ENCODE data around the gene POLR2E. TPM values are rescaled to one million over a fixed set of nuclear protein-coding genes. Genes with fewer than 3 reads are reported as not detected.

The POLR2E gene
- total and polyA plus RNA-seq, 9 of the 15 experiments (the other 6 are each of a cell fraction or from before 2014, with no cell fraction given): 3.4 to 413 (median 244) TPM

- TF ChIP-seq RBM25 (IDR thresholded peaks at IDR 0.05; ENCODE audit: low read depth, low read length, severe bottlenecking) (peak; percentile 97), NFIC (IDR thresholded peaks at IDR 0.05) (peak; percentile 61), ZNF511 (CRISPR knock-in tag; IDR thresholded peaks at IDR 0.05) (0 out of 2 replicates have a peak, but pooled peaks have one; percentile 22), TBP (optimal IDR thresholded peaks at IDR 0.05; ENCODE audit: low read depth, low read length) (peak; percentile 96), HMGXB4 (CRISPR knock-in tag; IDR thresholded peaks at IDR 0.05) (0 out of 2 replicates have a peak, but pooled peaks have one; percentile 40), MYC (IDR thresholded peaks at IDR 0.05; ENCODE audit: low read depth, low read length) (0 out of 2 replicates have a peak, but pooled peaks have one; percentile 16), MYC (CRISPR knock-in tag; IDR thresholded peaks at IDR 0.05; ENCODE audit: borderline replicate concordance, low read depth) (no peak), BRD9 (IDR thresholded peaks at IDR 0.05; ENCODE audit: low read depth, partially characterized antibody) (no peak), USF1 (CRISPR knock-in tag; IDR thresholded peaks at IDR 0.05) (peak; percentile 68), GTF3C2 (IDR thresholded peaks at IDR 0.05; ENCODE audit: borderline replicate concordance, extremely low read depth, insufficient read length) (no peak), ZNF644 (tag; IDR thresholded peaks at IDR 0.05; ENCODE audit: low read depth) (no peak), RNF2 (IDR thresholded peaks at IDR 0.05) (no peak), FIP1L1 (IDR thresholded peaks at IDR 0.05; ENCODE audit: low read depth, low read length, poor library complexity, severe bottlenecking) (peak; percentile 63), THRB (CRISPR knock-in tag; conservative IDR thresholded peaks at IDR 0.05) (no peak), ZNF507 (tag; conservative IDR thresholded peaks at IDR 0.05) (no peak), CBFA2T3 (IDR thresholded peaks at IDR 0.05) (no peak), ATF1 (CRISPR knock-in tag; IDR thresholded peaks at IDR 0.05) (peak; percentile 54), ATF1 (tag; IDR thresholded peaks at IDR 0.05) (peak; percentile 89), POLR2B (IDR thresholded peaks at IDR 0.05; ENCODE audit: low read depth, partially characterized antibody) (peak; percentile 85), PHF20 (IDR thresholded peaks at IDR 0.05; ENCODE audit: partially characterized antibody) (peak; percentile 51)
- TF ChIP-seq, protein P1, sequence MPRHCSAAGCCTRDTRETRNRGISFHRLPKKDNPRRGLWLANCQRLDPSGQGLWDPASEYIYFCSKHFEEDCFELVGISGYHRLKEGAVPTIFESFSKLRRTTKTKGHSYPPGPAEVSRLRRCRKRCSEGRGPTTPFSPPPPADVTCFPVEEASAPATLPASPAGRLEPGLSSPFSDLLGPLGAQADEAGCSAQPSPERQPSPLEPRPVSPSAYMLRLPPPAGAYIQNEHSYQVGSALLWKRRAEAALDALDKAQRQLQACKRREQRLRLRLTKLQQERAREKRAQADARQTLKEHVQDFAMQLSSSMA (CRISPR knock-in tag; IDR thresholded peaks at IDR 0.05): peak; percentile 72; the same call in 1 of the 2 replicates
Measured at GRCh38 chr19:1103708-1104310, 8.6 kb upstream of the POLR2E start, which contains the start of gene GPX4 (continued).

Measured in K562 (cell line).